Neural progenitor cell (in vitro differentiated cells): Measurements from ENCODE around the gene RBM17.

Experiments used
- CTCF ChIP-seq: fragments of 200-600 bp; sonication (generic); IDR thresholded peaks from 2 replicates; pipeline ENCODE4 v1.5.1; 2017; ENCODE audit warnings: antibody characterized with exemption, mild to moderate bottlenecking
- EZH2 ChIP-seq: fragments of 200-600 bp; sonication (generic); IDR thresholded peaks from 2 replicates; pipeline ENCODE4 v1.6.1; 2017; ENCODE audit warnings: antibody characterized with exemption, mild to moderate bottlenecking, moderate library complexity
- EZH2phosphoT487 ChIP-seq: fragments of 200-600 bp; sonication (generic); IDR thresholded peaks from 2 replicates; pipeline ENCODE4 v1.6.1; 2017; ENCODE audit warnings: antibody characterized with exemption

- TF ChIP-seq CTCF: no peak
- TF ChIP-seq EZH2: no peak
- no peak for TF ChIP-seq EZH2phosphoT487
Observed at GRCh38 chr10:6108072-6108471, 19.2 kb downstream of the RBM17 start.
